ENCODE results near the gene MUSK.

MUSK gene

DNA sequence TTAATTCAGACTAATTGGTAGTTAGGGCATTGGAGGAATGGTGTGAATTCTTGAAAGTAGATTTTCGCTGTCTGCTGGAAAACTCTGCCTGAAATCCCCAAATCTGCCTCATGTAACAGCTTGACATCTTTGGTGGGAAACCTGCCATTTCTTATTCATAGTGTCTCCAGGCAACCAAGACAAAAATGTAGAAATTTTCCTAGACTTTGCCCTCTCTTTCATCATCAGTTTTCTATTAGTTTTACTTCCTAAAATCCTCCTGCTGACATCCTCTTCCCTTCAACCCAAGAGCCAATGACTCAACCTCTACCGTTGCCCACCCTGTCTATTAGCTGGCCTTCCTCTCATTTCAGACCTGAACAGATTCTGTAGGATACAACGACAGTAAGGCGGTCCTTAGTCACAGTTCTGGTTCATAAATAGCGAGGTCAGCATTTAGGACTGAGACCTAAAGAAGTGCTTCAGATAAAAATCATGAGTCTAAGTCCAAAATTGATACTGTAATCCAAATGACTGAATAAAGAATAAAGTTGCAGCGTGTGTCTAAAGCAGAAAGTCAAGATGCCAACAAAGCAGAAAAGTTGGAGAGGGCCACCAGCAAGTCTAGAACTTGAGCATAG lies 133.9 kb downstream of the MUSK start:
- TF ChIP-seq EZH2 (IDR thresholded peaks at IDR 0.05; ENCODE audit: borderline replicate concordance, low read depth, low read length, severe bottlenecking) = no peak
- TF ChIP-seq, protein P1, sequence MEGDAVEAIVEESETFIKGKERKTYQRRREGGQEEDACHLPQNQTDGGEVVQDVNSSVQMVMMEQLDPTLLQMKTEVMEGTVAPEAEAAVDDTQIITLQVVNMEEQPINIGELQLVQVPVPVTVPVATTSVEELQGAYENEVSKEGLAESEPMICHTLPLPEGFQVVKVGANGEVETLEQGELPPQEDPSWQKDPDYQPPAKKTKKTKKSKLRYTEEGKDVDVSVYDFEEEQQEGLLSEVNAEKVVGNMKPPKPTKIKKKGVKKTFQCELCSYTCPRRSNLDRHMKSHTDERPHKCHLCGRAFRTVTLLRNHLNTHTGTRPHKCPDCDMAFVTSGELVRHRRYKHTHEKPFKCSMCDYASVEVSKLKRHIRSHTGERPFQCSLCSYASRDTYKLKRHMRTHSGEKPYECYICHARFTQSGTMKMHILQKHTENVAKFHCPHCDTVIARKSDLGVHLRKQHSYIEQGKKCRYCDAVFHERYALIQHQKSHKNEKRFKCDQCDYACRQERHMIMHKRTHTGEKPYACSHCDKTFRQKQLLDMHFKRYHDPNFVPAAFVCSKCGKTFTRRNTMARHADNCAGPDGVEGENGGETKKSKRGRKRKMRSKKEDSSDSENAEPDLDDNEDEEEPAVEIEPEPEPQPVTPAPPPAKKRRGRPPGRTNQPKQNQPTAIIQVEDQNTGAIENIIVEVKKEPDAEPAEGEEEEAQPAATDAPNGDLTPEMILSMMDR (IDR thresholded peaks at IDR 0.05; ENCODE audit: borderline replicate concordance, extremely low read depth, low read length, poor library complexity, severe bottlenecking) = no peak
- Histone ChIP-seq H3K79me2 (ENCODE audit: insufficient read depth, low read length) (no peaks in the 10 kb centered on the region), H3K9me3 (ENCODE audit: insufficient read depth, low read length, severe bottlenecking) (no peaks in the 10 kb centered on the region), H3K9ac (ENCODE audit: low read depth, low read length) (no peak overlapping the region), H3K36me3 (ENCODE audit: insufficient read depth, low read length) (no peaks in the 10 kb centered on the region), H3K27me3 (ENCODE audit: insufficient read depth, low read length, poor library complexity) (no peaks in the 10 kb centered on the region), H2AFZ (ENCODE audit: low read depth, low read length) (no peak overlapping the region), H3K4me2 (ENCODE audit: insufficient read depth, low read length) (no peak overlapping the region), H4K20me1 (ENCODE audit: insufficient read depth, low read length) (no peaks in the 10 kb centered on the region), H3K27ac (ENCODE audit: low read length) (no peak overlapping the region), H3K4me3 (ENCODE audit: low read depth in 1 of 2, low read length in 2 of 2) (no peak overlapping the region), H3K4me1 (ENCODE audit: insufficient read depth, low read length) (no peaks in the 10 kb centered on the region)
- ATAC-seq (ENCODE audit: insufficient read depth, low read depth) (no peak), DNase-seq (no peak)

DNA sequence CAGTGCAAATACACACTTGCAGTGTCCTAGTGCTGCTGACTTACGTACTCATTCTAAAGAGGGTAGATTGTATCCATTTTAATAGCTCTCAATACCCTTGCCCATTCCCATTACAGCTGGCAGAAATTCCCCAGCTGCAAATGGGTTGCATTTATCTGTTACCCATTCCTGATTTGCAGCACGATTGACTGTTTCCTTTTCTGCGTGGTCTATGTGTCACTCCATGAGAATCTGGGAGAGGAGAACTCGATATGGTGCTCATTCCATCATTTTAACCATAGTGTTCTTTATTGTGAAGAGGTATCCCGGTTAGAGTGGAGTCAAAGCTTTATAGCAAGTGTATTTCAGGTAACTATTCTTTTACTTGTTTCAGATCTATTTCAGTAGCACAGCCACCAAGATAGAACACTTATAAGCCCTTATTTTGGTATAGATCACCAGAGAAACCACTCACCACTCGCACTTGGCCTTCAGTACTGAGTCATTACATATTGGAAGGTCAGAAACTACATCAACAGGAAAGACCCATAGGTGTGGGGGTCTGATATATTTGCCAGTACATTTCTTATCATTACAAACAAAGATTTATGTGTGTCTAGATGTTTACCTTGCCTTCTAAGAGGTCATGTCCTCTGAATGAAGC lies 139.5 kb downstream of the MUSK start:
- no peak for TF ChIP-seq EZH2 (IDR thresholded peaks at IDR 0.05; ENCODE audit: borderline replicate concordance, low read depth, low read length, severe bottlenecking)
- TF ChIP-seq, protein P1 (IDR thresholded peaks at IDR 0.05; ENCODE audit: borderline replicate concordance, extremely low read depth, low read length, poor library complexity, severe bottlenecking) = no peak
- no peak overlapping the region for H2AFZ ChIP-seq (ENCODE audit: low read depth, low read length)
- no peak for DNase-seq
- no peaks in the 10 kb centered on the region for H3K4me1 ChIP-seq (ENCODE audit: insufficient read depth, low read length)
- H3K27ac ChIP-seq (ENCODE audit: low read length) = no peak overlapping the region
- no peak for ATAC-seq (ENCODE audit: insufficient read depth, low read depth)
- no peaks in the 10 kb centered on the region for H3K27me3 ChIP-seq (ENCODE audit: insufficient read depth, low read length, poor library complexity)
- no peaks in the 10 kb centered on the region for H3K36me3 ChIP-seq (ENCODE audit: insufficient read depth, low read length)
- no peak overlapping the region for H3K9ac ChIP-seq (ENCODE audit: low read depth, low read length)
- no peaks in the 10 kb centered on the region for H3K9me3 ChIP-seq (ENCODE audit: insufficient read depth, low read length, severe bottlenecking)
- H3K4me2 ChIP-seq (ENCODE audit: insufficient read depth, low read length) = no peak overlapping the region
- H3K4me3 ChIP-seq (ENCODE audit: low read depth in 1 of 2, low read length in 2 of 2) = no peak overlapping the region
- no peaks in the 10 kb centered on the region for H4K20me1 ChIP-seq (ENCODE audit: insufficient read depth, low read length)
- no peaks in the 10 kb centered on the region for H3K79me2 ChIP-seq (ENCODE audit: insufficient read depth, low read length)

DNA sequence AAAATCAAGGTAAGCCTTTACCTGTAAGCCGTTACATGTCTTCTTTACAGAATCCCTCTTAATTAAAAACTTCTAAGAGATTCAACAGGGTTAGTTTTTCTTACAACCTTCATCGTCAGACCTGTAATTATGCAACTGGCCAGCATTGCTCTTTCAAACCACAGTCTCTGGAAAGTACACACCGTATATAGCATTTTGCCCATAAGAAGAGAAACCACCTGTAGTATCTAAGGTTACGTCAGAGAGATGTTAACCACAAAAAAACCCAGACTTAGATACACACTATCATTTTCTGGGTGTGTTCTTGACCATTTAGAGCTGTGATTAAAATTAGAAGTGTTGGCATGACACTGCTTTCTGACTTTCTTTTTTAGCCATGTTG lies 140.0 kb downstream of the MUSK start:
- H3K36me3 ChIP-seq (ENCODE audit: insufficient read depth, low read length) = no peaks in the 10 kb centered on the region
- no peaks in the 10 kb centered on the region for H3K79me2 ChIP-seq (ENCODE audit: insufficient read depth, low read length)
- no peak overlapping the region for H3K4me2 ChIP-seq (ENCODE audit: insufficient read depth, low read length)
- H3K4me1 ChIP-seq (ENCODE audit: insufficient read depth, low read length) = no peaks in the 10 kb centered on the region
- H3K9me3 ChIP-seq (ENCODE audit: insufficient read depth, low read length, severe bottlenecking) = no peaks in the 10 kb centered on the region
- no peaks in the 10 kb centered on the region for H4K20me1 ChIP-seq (ENCODE audit: insufficient read depth, low read length)
- TF ChIP-seq, protein P1 (IDR thresholded peaks at IDR 0.05; ENCODE audit: borderline replicate concordance, extremely low read depth, low read length, poor library complexity, severe bottlenecking) = no peak
- no peak overlapping the region for H3K4me3 ChIP-seq (ENCODE audit: low read depth in 1 of 2, low read length in 2 of 2)
- DNase-seq (no peak), ATAC-seq (ENCODE audit: insufficient read depth, low read depth) (no peak)
- no peak overlapping the region for H3K9ac ChIP-seq (ENCODE audit: low read depth, low read length)
- no peak overlapping the region for H3K27ac ChIP-seq (ENCODE audit: low read length)
- no peak overlapping the region for H2AFZ ChIP-seq (ENCODE audit: low read depth, low read length)
- no peaks in the 10 kb centered on the region for H3K27me3 ChIP-seq (ENCODE audit: insufficient read depth, low read length, poor library complexity)
